GM04504 (cell line): ENCODE results near the gene ETFA.
A peak's percentile ranks its signal among the peaks of the same experiment; 100 is the strongest.

Experiments used
- DNase-seq: peaks from one replicate; pipeline ENCODE4 v3.0.0-alpha.2; 2012; ENCODE audit warnings: low read depth

The ETFA gene

DNA sequence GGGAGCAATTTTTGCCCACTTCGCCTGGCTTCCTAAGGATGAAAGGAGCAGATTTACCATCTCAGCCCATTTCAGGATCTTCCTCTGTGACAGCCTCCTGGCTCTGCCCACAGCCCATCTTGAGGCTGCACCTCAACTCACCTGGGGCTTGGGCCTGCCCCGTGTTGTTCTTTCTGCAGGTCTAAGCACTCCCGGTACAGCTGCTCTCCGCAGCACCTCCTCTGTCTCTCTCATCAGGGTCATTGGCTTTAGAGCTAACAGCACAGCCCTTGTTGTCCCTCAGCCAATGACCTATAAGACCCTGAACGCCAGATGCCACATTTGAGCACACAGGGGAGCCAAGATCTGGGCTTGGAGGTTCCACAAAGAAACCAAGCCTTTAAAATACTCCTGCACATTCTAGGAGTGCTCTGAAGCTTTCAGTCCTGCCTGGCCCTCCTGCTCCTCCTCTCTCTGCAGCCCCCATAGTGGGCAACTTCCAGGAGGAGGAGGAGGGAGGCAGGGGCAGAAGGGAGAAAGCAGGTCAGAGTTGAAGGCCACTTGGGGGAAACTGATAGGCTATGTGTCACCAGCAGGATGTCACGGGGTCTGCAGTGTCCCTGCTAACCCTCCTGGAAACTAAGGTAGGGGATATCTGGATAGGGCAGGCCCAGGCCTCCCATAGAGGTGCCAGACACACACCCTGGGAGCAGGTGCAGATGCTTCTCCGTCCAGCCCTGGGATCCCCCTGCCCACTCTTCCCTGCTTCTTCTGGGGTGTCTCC, 115.6 kb downstream of the ETFA start:
- no peak for DNase-seq

- DNase-seq: no peak
These were observed 117.3 kb downstream of the ETFA start for GRCh38 chr15:76193934-76194333.

DNA sequence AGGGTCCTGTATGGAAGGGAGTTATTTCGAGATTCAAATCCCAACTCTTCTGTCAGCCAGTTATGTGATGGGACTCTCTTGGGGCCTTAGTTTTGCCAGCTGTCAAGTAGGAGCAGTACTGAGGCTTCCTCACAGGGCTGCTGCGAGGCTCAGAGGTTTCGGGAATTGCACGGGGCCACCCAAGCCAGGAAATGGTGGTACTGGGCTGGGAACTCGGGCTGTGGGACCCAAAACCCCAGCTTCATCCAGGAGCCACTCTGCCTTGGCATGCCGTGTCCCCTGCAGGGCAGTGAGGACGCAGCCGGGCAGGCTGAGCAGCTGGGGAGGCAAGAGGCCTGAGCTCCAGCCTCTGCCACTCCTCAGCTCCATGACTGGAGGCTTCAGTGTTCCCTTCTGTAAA, 118.6 kb downstream of the ETFA start:
- no peak for DNase-seq

GRCh38 chr15:76191539-76192244, 119.6 kb downstream of the ETFA start:
- no peak for DNase-seq

DNA sequence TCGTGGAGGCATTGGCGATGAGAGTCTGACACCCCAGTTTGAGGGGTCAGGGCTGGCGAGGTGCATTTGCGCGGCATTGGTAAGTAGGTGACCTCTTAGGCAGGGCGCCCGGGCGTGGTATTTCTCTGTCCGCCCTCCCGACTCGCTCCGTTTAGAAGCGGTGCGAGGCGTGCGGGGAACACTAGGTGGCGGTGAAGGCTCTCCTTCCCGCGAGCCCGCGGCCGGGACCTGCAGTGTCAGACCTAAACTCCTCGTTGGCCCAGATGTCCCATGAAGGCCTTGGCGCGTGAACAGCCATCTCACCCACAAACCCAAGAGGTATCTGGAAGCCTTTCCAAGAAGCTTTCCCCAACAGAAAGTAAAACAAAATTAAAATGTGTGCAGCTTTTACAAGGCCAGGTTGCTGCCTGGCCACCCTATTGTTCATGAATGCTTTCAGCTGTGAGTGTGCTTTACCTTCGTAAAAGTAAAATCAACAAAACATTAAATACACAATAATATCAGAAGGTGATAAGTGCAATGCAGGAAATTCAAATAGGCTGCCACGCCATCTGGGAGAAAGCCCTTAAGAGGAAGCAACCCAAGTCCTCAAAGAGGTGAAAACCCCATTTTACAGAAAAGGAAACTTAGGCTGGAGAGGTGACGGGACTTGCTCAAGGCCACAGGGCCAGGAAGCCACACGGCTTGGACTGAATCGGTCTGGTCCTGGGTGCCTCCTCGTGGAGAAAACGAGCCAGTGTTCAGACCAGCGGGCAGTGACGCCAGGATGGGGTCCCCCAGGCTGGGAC, 120.3 kb downstream of the ETFA start:
- DNase-seq: no peak

DNA sequence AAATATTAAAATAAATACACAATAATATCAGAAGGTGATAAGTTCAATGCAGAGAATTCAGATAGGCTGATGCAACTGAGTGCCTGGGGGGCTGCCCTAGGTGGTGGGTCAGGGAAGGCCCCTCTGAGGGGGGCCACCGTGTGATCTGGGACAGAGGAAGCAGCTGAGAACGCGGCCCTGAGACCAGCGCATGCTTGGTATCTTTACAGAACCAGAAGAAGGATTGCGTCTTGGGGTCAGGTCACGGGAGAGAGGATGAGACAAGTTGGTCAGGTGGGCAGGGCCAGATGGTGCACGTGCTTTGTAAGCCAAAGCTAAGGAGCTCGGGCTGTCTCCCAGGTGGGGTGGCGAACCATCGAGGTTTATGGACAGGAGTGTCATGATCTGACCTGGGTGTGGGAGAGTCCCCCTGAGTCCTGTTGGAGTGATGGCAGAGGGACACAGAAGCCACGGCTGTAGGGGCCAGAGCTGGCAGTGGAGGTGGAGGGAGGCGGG, 121.2 kb downstream of the ETFA start:
- DNase-seq: no peak

DNA sequence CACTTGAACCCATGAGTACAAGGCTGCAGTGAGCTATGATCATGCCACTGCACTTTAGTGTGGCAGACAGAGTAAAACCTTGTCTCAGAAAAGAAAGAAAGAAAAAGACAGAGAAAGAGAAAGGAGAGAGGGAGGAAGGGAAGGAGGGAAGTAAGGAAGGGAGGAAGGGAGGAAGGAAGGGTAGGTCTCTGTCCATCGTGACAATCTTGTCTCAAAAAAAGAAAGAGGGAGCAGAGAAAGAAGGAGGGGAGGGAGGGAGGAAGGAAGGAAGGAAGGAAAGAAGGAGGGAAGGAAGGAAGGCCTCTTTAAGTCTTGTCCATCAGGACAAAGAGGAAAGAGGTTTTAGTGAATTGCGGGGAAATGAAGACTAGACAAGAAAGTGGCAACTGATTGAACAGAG, 122.2 kb downstream of the ETFA start:
- no peak for DNase-seq

GRCh38 chr15:76187163-76187562, 124.1 kb downstream of the ETFA start:
- no peak for DNase-seq

DNA sequence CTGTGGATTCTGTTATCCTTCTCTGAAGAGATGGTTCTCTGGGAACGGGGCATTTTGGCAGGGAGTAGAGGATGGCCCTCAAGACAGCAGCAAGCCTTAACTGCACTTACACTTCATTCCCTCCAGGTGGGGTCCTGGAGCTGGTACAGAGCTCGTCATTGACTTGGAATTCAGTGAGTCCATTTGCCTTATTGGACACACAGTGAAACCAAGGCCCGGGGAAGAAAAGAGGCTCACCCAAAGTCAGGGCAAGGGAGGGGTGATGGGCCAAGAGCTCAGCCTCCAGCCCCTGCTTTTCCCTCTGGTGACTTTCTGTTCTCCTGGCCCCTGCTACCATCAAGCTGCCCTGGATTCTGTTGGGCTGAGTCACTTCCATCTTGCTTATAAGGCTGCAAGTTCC, 125.6 kb downstream of the ETFA start:
- no peak for DNase-seq

DNA sequence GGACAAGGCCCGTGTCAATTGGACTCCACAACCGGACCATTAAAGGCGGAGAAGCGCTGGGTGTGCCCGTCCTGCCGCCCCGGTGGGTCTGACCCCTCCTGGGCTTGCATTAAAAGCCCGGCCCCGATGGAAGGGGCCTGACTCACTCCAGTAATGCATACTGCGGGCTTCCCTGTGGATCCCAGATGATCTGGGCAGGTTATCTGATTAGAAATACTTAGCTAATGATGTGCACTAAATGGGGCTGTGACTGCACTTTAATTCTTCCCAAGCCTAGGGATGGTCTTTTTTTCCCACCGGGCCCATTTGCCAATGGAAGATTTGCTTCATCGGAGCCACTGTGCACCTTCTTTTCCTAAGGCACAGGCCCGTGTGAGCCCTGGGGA, 126.6 kb downstream of the ETFA start:
- DNase-seq: no peak

DNA sequence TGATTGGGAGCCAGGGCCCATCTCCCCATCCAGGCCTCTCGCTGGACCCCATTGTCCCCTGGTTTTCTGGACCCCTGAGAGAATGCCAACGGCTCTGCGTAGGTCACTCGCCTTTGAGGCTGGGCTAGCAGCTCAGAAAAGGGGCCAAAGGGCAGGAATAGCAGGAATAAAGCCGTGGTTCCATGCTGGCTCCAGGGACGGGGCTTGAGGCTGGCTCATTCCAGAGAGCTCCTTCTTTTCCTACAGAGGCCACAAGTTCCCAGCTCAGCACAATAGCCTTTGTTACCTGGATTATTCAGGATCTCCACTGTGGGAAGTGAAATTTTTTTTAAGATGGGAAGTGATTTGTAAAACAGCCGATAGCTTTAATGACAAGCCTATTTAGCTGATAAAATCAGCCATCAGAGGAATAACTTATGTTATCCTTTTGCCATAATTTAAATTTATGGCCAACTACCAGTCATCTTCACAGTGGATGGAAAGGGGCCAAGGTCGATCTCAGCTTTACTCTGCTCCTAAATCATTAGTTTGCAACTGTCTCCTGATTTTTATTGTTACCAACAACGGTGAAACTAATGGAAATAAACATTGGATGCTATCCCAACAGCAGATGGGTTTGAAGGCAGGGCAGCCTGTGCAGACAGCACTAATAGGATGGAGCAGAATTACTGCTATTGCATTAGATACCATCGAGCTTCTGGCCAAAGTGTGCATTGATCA, 127.2 kb downstream of the ETFA start:
- DNase-seq: no peak

GRCh38 chr15:76181705-76182107, 129.6 kb downstream of the ETFA start:
- no peak for DNase-seq

- no peak for DNase-seq
These were observed 130.9 kb downstream of the ETFA start for GRCh38 chr15:76180321-76180720.

GRCh38 chr15:76179023-76179422, 132.2 kb downstream of the ETFA start:
- no peak for DNase-seq

GRCh38 chr15:76178296-76179000, 132.8 kb downstream of the ETFA start:
- no peak for DNase-seq

GRCh38 chr15:76177491-76178040, 133.7 kb downstream of the ETFA start:
- peak; percentile 73 for DNase-seq

DNA sequence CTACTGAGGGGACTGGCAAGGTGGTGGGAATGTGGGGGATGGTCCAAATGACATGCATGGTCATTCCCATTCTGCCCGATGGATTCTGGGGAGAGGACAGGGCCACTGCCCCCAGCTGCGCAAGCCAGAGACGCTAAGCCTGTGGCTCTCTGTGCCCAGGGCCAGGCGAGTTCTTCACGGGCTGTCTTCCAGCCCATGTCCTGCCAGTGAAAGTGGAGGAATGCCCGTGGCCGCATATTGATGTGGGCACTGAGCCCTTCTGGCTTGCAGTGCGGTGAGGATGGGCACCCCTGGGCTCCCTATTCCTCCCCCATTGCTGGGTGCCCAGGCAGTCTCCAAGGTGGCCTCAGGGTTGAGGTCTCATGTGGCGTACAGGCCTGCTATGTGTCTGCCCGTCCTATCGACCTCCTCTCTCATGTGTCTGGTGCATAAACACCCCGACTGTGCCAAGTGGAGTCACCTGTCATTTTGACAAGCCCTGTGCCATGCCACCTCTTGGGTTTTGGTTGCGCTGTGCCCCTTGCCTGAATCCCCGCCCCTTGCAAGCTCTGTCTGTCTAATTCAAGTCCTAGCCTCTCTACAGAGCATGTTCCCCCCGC, 134.7 kb downstream of the ETFA start:
- no peak for DNase-seq

DNA sequence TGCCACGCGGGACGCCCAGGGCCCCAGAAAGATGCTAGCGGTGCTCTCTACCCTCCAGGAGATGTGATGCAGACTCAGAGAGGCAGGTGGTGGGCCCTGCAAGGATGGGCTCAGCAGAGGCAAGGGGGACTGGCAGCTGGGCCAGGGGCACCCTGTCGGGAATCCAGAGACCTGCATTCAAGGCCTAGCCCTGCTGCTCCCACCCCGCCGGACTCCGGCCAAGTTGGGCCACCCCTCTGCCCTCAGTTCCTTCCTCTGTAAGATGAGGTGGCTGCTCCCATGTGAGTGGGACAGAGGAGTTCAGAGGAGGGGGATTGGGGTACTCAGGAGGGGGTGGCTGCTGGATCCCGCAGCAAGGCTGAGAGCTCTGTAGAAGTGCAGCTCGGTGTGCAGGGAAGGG, 135.2 kb downstream of the ETFA start:
- no peak for DNase-seq

DNA sequence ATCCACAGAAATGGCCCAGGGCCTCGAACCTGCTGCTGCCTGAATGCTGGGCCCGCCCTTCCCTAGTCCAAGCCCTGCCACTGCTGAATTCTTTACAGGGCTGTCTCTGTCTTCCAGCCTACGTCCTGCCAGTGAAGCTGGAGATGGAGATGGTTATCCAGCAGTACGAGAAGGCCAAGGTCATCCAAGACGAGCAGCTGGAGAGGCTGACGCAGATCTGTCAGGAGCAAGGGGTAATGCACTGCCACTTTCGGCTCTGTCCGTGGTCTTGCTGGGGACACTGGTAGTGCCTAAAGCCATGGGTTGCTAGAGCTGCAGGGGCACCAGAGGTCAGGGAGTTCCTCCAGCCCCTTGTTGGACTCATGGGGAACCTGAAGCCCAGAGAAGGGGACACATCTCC, 135.8 kb downstream of the ETFA start:
- no peak for DNase-seq

DNA sequence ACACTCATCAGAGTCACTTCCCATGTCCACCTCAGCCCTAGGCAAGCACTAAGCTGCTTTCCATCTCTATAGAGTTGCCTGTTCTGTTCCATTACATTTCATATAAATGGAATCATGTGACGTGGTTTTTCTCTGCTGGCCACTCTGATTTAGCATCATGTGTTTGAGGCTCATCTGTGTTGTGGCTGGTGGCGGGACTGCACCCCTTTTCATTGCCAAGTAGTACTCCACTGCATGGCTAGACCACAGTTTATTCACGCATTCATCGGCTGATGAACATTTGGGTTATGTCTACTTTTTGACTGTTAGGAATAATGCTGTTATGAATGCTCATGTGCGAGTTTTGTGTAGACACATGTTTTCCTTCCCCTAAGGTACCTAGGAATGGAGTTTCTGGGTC, 136.6 kb downstream of the ETFA start:
- no peak for DNase-seq

DNA sequence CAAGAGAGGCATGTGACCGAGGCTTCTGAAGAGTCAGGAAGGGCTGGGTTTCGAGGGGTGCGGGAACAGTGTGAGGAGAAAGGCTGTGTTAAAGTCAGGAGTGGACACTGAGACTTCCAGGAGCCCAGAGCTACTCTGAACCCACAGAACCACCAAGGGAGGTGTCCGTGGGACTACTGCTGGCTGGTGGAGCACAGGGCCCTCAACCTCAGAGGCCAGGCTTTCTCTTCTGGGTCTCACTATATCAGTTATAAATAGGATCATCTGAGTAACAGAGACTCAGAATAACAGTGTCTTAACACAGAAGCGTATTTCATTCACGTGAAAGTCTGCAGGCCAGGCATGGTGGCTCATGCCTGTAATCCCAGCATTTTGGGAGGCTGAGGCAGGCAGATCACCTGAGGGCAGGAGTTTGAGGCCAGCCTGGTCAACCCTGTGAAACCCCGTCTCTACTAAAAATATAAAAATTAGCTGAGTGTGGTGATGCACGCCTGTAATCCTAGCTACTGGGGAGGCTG, 137.9 kb downstream of the ETFA start:
- DNase-seq: no peak
